B cell (primary cell): Measurements from ENCODE around the gene RNF167.

Source experiments
- EZH2 ChIP-seq: IDR thresholded peaks from 2 replicates; pipeline ENCODE4 v1.6.1; 2012; ENCODE audit warnings: borderline replicate concordance, low read depth, mild to moderate bottlenecking, moderate library complexity, low read length; ENCODE audit not compliant: insufficient read depth, poor library complexity, severe bottlenecking
- TF ChIP-seq, protein P1 (sequence below): fragments of 200-600 bp; IDR thresholded peaks from one replicate; pipeline ENCODE4 v1.8.0; 2022; ENCODE audit warnings: antibody characterized with exemption, mild to moderate bottlenecking

DNA sequence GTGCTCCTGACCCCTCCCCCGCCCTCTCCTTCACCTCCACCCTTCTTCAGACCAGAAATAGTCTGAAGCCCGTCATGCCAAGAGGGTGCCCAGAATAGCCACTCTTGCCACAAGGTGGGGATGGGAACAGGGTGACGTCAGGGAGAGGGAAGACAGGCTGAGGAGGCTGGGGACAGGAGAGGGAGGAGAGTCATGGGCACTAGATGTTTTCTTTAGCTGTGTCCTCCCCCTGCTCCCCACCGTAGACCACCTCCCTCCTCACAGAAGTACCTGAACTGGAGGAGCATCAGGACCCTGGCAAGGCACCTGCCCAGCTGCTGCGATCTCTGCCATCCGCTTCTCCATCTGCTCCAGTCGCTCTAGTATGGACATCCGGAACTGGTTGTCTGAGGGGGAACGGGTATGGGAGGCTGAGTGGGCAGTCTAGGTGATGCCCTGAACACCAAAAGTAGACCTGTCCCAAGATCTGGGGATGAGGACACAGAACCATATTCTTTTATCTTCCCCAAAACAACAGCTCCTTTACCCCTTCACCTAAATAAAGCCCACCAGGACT, 34.1 kb downstream of the RNF167 start:
- TF ChIP-seq, protein P1, sequence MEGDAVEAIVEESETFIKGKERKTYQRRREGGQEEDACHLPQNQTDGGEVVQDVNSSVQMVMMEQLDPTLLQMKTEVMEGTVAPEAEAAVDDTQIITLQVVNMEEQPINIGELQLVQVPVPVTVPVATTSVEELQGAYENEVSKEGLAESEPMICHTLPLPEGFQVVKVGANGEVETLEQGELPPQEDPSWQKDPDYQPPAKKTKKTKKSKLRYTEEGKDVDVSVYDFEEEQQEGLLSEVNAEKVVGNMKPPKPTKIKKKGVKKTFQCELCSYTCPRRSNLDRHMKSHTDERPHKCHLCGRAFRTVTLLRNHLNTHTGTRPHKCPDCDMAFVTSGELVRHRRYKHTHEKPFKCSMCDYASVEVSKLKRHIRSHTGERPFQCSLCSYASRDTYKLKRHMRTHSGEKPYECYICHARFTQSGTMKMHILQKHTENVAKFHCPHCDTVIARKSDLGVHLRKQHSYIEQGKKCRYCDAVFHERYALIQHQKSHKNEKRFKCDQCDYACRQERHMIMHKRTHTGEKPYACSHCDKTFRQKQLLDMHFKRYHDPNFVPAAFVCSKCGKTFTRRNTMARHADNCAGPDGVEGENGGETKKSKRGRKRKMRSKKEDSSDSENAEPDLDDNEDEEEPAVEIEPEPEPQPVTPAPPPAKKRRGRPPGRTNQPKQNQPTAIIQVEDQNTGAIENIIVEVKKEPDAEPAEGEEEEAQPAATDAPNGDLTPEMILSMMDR = no peak
- TF ChIP-seq EZH2 = no peak
